Fibroblast of villous mesenchyme (primary cell): ENCODE data around the gene HES7. TPM values are rescaled to one million over a fixed set of nuclear protein-coding genes. Genes with fewer than 3 reads are reported as not detected.
A peak's percentile ranks its signal among the peaks of the same experiment; 100 is the strongest.

Experiments
- DNase-seq: peaks from one replicate; pipeline ENCODE4 v3.0.0-alpha.2; 2010; ENCODE audit warnings: low read depth
- H3K4me3 ChIP-seq: 2 replicates; pipeline ENCODE4 v1.5.1; 2011; ENCODE audit warnings: low read depth, mild to moderate bottlenecking, low read length
- total RNA-seq: library from RNA; depleted of rRNA; stranded (reverse); fragments of >200 nt; gene quantifications from 2 replicates; pipeline ENCODE4 v1.2.3, GENCODE V29; 2012
- TF ChIP-seq, protein P1 (sequence below): IDR thresholded peaks from 2 replicates; pipeline ENCODE4 v1.5.1; 2012; ENCODE audit warnings: low read depth, mild to moderate bottlenecking, low read length; ENCODE audit not compliant: insufficient read depth

HES7 gene
- total RNA-seq, 1 donor: not detected

GRCh38 chr17:8151120-8151640 is 27.3 kb upstream of the HES7 start:
- TF ChIP-seq, protein P1, sequence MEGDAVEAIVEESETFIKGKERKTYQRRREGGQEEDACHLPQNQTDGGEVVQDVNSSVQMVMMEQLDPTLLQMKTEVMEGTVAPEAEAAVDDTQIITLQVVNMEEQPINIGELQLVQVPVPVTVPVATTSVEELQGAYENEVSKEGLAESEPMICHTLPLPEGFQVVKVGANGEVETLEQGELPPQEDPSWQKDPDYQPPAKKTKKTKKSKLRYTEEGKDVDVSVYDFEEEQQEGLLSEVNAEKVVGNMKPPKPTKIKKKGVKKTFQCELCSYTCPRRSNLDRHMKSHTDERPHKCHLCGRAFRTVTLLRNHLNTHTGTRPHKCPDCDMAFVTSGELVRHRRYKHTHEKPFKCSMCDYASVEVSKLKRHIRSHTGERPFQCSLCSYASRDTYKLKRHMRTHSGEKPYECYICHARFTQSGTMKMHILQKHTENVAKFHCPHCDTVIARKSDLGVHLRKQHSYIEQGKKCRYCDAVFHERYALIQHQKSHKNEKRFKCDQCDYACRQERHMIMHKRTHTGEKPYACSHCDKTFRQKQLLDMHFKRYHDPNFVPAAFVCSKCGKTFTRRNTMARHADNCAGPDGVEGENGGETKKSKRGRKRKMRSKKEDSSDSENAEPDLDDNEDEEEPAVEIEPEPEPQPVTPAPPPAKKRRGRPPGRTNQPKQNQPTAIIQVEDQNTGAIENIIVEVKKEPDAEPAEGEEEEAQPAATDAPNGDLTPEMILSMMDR: no peak
- peak; percentile 94 for DNase-seq
- peak overlapping the region; percentile 87 for H3K4me3 ChIP-seq

- no peak for DNase-seq
- TF ChIP-seq, protein P1: no peak
- H3K4me3 ChIP-seq: peak overlapping the region; percentile 87
These were observed 26.6 kb upstream of the HES7 start for GRCh38 chr17:8150194-8151119.

DNA sequence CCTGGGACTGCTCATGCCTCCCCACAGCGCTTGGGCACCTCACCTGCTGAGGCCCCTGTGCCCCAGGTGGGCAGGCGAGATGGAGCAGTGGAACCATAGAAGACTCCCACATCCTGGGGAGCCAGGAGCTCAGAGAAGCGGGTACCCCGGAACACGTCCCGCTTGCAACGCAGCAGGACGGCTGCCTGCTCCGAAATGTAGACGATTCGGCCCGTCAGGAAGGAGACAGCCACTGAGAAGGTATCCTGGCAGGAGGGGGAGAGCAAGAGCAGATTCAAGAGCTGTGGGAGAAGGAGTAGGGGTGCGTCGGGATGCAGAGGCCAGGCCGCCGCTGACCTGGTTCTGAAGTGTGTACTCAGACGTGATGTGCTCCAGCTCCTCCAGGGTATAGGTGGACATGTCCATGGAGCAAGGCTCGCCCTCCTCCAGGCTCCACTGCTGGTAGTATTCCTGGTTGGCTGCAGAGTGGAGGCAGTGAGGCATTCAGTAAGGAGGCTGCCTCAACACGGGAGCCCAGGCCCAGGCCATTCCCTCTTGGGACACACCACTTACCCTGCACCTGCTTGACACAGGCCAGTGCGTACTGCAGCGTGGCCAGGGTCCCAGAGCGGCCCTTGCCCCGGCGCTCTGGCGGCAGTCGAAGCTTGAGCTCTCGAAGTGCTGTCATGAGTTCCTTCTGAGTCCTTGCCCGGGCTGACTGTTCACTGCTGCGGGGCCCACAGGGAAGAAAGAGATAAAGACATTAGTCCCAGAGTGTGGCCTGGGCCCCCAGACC is 25.7 kb upstream of the HES7 start:
- no peak for DNase-seq
- TF ChIP-seq, protein P1: no peak
- no peak overlapping the region for H3K4me3 ChIP-seq

GRCh38 chr17:8148560-8148959 is 24.7 kb upstream of the HES7 start:
- H3K4me3 ChIP-seq: no peak overlapping the region
- DNase-seq: no peak
- TF ChIP-seq, protein P1: no peak

- TF ChIP-seq, protein P1: no peak
- DNase-seq: no peak
These were observed 24.0 kb upstream of the HES7 start for GRCh38 chr17:8147805-8148404.

GRCh38 chr17:8147141-8147804 is 23.4 kb upstream of the HES7 start:
- TF ChIP-seq, protein P1: no peak
- no peak overlapping the region for H3K4me3 ChIP-seq
- DNase-seq: no peak

More at GRCh38 chr17:8147805-8148404, 24.0 kb upstream of the HES7 start:
- H3K4me3 ChIP-seq: no peak overlapping the region
